Fibroblast of lung (primary cell): Measurements from ENCODE around the gene ARHGAP10. TPM values are rescaled to one million over a fixed set of nuclear protein-coding genes. Genes with fewer than 3 reads are reported as not detected.

Experiments
- DNase-seq, 2 donors: peaks; one replicate each; pipeline versions ENCODE4 v3.0.0 to v3.0.0-alpha.2; 2010; ENCODE audit warnings: low read depth in 2 of 2
- H2AFZ ChIP-seq: 2 replicates; pipeline ENCODE4 v1.5.1; 2012; ENCODE audit warnings: low read length, control low read depth, inconsistent platforms
- H3K27ac ChIP-seq: 2 replicates; pipeline ENCODE4 v1.5.1; 2011; ENCODE audit warnings: low read length, control low read depth; ENCODE audit not compliant: insufficient read depth
- H3K27me3 ChIP-seq: 2 replicates; pipeline ENCODE4 v1.5.1; 2011; ENCODE audit warnings: mild to moderate bottlenecking, low read length; ENCODE audit not compliant: control insufficient read depth, insufficient read depth
- H3K36me3 ChIP-seq: 2 replicates; pipeline ENCODE4 v1.5.1; 2011; ENCODE audit warnings: low read length; ENCODE audit not compliant: control insufficient read depth, insufficient read depth
- H3K4me1 ChIP-seq: 2 replicates; pipeline ENCODE4 v1.5.1; 2011; ENCODE audit warnings: low read length; ENCODE audit not compliant: control insufficient read depth, insufficient read depth; ENCODE audit errors: extremely low read depth
- H3K4me2 ChIP-seq: 2 replicates; pipeline ENCODE4 v1.5.1; 2011; ENCODE audit warnings: low read length, control low read depth; ENCODE audit not compliant: insufficient read depth; ENCODE audit errors: extremely low read depth
- H3K4me3 ChIP-seq, 4 experiments: fragments of 200-600 bp in 1 of 4; sonication (generic) in 1 of 4; replicated peaks in 1 of 4; 2 replicates each; pipeline ENCODE4 v1.5.1; 2011 to 2016; ENCODE audit warnings: low read length in 4 of 4, low read depth in 3 of 4, mild to moderate bottlenecking in 3 of 4, control low read depth in 2 of 4, inconsistent platforms in 1 of 4, mixed read lengths in 1 of 4; ENCODE audit not compliant: insufficient read depth in 1 of 4; ENCODE audit errors: control extremely low read depth in 1 of 4
- H3K79me2 ChIP-seq: 2 replicates; pipeline ENCODE4 v1.5.1; 2012; ENCODE audit warnings: mild to moderate bottlenecking, low read length, inconsistent platforms; ENCODE audit not compliant: control insufficient read depth, insufficient read depth
- H3K9ac ChIP-seq: 2 replicates; pipeline ENCODE4 v1.5.1; 2011; ENCODE audit warnings: mild to moderate bottlenecking, low read length, control low read depth; ENCODE audit not compliant: insufficient read depth
- H3K9me3 ChIP-seq: 2 replicates; pipeline ENCODE4 v1.5.1; 2012; ENCODE audit warnings: low read depth, low read length; ENCODE audit not compliant: control insufficient read depth, insufficient read depth
- H4K20me1 ChIP-seq: 2 replicates; pipeline ENCODE4 v1.5.1; 2011; ENCODE audit warnings: low read length; ENCODE audit not compliant: control insufficient read depth, insufficient read depth; ENCODE audit errors: extremely low read depth
- EZH2 ChIP-seq: IDR thresholded peaks from 2 replicates; pipeline ENCODE4 v1.5.1; 2012; ENCODE audit warnings: low read length, control low read depth, mild to moderate bottlenecking; ENCODE audit errors: missing control alignments
- polyA plus RNA-seq, 2 donors: library from polyadenylated mRNA; depleted of rRNA in 1 of 2; stranded (reverse) in 1 of 2; unstranded in 1 of 2; fragments of >200 nt; gene quantifications; 2 replicates each; pipeline ENCODE4 v1.2.1, GENCODE V29; 2011 to 2012; ENCODE audit warnings: missing spikeins in 1 of 2
- total RNA-seq: library from RNA; depleted of rRNA; stranded (reverse); fragments of >200 nt; gene quantifications from 2 replicates; pipeline ENCODE4 v1.2.1, GENCODE V29; 2014
- TF ChIP-seq, protein P1 (sequence below), 2 donors: IDR thresholded peaks in 1 of 2; conservative IDR thresholded peaks in 1 of 2; 1 replicate in 1 of 2; 2 replicates in 1 of 2; pipeline ENCODE4 v1.5.1; 2011 to 2012; ENCODE audit warnings: low read length in 2 of 2, control low read depth in 1 of 2, inconsistent platforms in 1 of 2, low read depth in 1 of 2, mild to moderate bottlenecking in 1 of 2

ARHGAP10 gene
- total and polyA plus RNA-seq, 2 donors (not counting 1 experiment from before 2014, with no cell fraction given) = 21.6 to 35.8 TPM

DNA sequence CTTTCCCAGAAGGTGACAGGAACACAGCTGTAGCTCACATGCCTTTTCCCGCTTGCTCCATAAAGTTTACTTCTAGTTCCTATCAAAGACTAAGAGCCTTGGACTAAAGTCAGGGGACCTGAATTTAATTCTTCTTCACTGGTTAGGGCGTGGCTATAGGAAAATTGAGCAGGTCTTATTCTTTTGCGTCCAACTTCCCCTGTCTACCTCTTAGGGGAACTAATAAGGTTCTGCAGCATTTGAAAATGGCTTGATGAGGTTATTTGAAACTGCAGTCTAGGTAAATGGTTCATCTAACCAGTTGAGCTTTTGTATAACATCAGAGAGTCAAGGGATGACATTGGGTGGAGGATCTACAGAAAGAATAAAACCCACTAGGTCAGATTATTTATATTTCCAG is 2.6 kb downstream of the ARHGAP10 start:
- H3K36me3 ChIP-seq = peaks cover 1% of the 10 kb centered on the region
- no peak overlapping the region for H3K27ac ChIP-seq
- peak overlapping the region; percentile 96 for H3K4me2 ChIP-seq
- no peak for DNase-seq
- no peak overlapping the region for H2AFZ ChIP-seq
- no peak overlapping the region for H3K9ac ChIP-seq
- no peaks in the 10 kb centered on the region for H3K9me3 ChIP-seq
- no peaks in the 10 kb centered on the region for H4K20me1 ChIP-seq
- H3K79me2 ChIP-seq = peaks cover 73% of the 10 kb centered on the region
- H3K4me3 ChIP-seq = peak overlapping the region; percentile 76 to 97 (median 90)
- H3K4me1 ChIP-seq = peaks cover 16% of the 10 kb centered on the region
- H3K27me3 ChIP-seq = no peaks in the 10 kb centered on the region
- no peak for TF ChIP-seq EZH2
- TF ChIP-seq, protein P1, sequence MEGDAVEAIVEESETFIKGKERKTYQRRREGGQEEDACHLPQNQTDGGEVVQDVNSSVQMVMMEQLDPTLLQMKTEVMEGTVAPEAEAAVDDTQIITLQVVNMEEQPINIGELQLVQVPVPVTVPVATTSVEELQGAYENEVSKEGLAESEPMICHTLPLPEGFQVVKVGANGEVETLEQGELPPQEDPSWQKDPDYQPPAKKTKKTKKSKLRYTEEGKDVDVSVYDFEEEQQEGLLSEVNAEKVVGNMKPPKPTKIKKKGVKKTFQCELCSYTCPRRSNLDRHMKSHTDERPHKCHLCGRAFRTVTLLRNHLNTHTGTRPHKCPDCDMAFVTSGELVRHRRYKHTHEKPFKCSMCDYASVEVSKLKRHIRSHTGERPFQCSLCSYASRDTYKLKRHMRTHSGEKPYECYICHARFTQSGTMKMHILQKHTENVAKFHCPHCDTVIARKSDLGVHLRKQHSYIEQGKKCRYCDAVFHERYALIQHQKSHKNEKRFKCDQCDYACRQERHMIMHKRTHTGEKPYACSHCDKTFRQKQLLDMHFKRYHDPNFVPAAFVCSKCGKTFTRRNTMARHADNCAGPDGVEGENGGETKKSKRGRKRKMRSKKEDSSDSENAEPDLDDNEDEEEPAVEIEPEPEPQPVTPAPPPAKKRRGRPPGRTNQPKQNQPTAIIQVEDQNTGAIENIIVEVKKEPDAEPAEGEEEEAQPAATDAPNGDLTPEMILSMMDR (conservative IDR thresholded peaks at IDR 0.05 in 1 of 2, IDR thresholded peaks at IDR 0.05 in 1 of 2; ENCODE audit: low read depth in 1 of 2, low read length in 2 of 2) = no peak

DNA sequence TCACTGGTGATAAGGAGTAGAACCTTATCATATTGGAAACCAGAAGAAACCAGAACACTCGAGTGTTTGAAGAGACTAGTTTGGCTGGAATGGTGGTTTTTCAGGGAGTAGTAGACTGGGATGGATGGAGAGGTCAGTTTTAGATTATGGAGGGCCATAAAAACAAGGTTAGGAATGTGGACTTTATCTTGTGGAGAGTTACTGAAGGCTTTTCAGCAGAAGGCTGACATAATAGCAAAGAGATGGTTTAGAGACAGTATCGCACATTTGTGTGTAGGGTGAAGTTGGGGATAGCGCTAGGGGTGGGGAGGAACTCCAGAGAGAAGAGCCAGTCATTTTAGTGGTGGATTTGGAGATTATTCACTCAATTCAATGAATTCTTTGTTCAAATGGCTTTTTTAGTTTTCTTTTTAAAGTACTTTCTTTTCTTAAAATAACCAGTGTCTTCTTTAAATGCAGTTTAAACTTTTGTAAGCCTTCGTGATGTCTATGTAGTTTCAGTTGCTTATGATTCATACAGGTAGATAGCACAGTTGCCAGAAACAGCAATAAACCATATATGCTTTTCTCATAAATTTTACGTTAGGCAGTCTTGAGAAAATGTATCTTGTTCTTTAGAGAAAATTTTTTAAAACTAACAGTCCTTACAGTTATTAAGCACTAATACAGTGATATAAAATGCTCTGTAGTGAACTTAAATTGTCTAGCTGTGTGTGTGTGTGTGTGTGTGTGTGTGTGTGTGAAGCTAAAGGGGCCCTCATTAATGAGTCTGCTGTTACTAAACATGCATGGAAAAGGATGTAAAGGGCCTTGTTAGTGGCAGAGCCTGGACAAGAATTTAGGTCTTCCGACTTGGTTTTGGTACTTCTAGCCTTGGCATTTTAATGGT is 3.8 kb downstream of the ARHGAP10 start:
- H3K9me3 ChIP-seq = no peaks in the 10 kb centered on the region
- peaks cover 83% of the 10 kb centered on the region for H3K79me2 ChIP-seq
- H4K20me1 ChIP-seq = no peaks in the 10 kb centered on the region
- peak overlapping the region; percentile 44 for H3K27ac ChIP-seq
- H3K4me3 ChIP-seq = peak overlapping the region; percentile 6 to 94 (median 21)
- DNase-seq = peak in 1 of 2 donors; percentile 40
- no peaks in the 10 kb centered on the region for H3K27me3 ChIP-seq
- H2AFZ ChIP-seq = no peak overlapping the region
- peaks cover 1% of the 10 kb centered on the region for H3K36me3 ChIP-seq
- H3K4me2 ChIP-seq = peak overlapping the region; percentile 64
- TF ChIP-seq, protein P1 (conservative IDR thresholded peaks at IDR 0.05 in 1 of 2, IDR thresholded peaks at IDR 0.05 in 1 of 2; ENCODE audit: low read depth in 1 of 2, low read length in 2 of 2) = no peak
- H3K4me1 ChIP-seq = peaks cover 19% of the 10 kb centered on the region
- H3K9ac ChIP-seq = no peak overlapping the region

DNA sequence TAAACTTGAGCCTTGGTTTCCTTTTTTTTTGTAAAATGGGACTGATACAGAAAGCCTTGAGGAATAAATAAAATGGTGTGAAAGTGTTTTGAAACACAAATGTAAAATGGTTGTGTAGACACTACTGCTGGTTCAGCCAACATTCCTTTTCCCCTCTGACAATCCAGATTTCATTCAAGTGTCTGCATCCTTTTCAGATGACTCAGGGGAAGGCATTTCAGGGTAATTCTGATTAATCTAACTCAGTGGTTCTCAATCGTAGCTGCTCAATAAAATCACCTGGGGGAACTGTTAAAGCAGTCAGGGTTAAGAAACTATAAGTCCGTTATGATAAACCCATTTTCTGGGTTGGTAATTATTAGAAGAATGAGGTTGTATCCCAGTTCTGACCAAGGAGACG is 4.6 kb downstream of the ARHGAP10 start:
- H4K20me1 ChIP-seq = no peaks in the 10 kb centered on the region
- no peak overlapping the region for H3K9ac ChIP-seq
- peak overlapping the region in 1 of 4 experiments; percentile 94 for H3K4me3 ChIP-seq
- H3K4me2 ChIP-seq = peak overlapping the region; percentile 64
- H3K9me3 ChIP-seq = no peaks in the 10 kb centered on the region
- TF ChIP-seq, protein P1 (conservative IDR thresholded peaks at IDR 0.05 in 1 of 2, IDR thresholded peaks at IDR 0.05 in 1 of 2; ENCODE audit: low read depth in 1 of 2, low read length in 2 of 2) = no peak
- no peak for TF ChIP-seq EZH2
- H3K79me2 ChIP-seq = peaks cover 87% of the 10 kb centered on the region
- H3K27ac ChIP-seq = peak overlapping the region; percentile 44
- DNase-seq = peak; percentile 63 to 92
- H3K4me1 ChIP-seq = peaks cover 23% of the 10 kb centered on the region
- no peak overlapping the region for H2AFZ ChIP-seq
- H3K36me3 ChIP-seq = peaks cover 1% of the 10 kb centered on the region
- no peaks in the 10 kb centered on the region for H3K27me3 ChIP-seq
